Measurements from ENCODE around the gene GAGE13. TPM values are rescaled to one million over a fixed set of nuclear protein-coding genes. Genes with fewer than 3 reads are reported as not detected.
"Not testable (repeated sequence)": the region's sequence is repeated elsewhere in the genome, so short reads cannot be mapped to it uniquely, and the experiment has no call there.

GAGE13 gene
- total and polyA plus RNA-seq, 3 experiments from 2014 or later, result not detected

- ChIA-PET POLR2A (no interaction called here), CTCF (interaction anchor here (0.5 to 1.1 kb wide), 3 partner anchors 16 to 85 kb away, joined by 3 to 4 read pairs (median 3); no protein-coding TSS in a partner anchor)
- Histone ChIP-seq H3K27ac (ENCODE audit: low read depth, low read length) (no peak overlapping the region), H3K4me1 (ENCODE audit: insufficient read depth, low read length) (peaks cover 17% of the 10 kb centered on the region), H3K9me3 (ENCODE audit: low read length) (no peaks in the 10 kb centered on the region), H3K36me3 (ENCODE audit: insufficient read depth, low read length) (no peaks in the 10 kb centered on the region), H3K4me3 (ENCODE audit: low read length) (no peak overlapping the region), H3K27me3 (ENCODE audit: insufficient read depth, low read length, poor library complexity, severe bottlenecking) (no peaks in the 10 kb centered on the region)
- DNase-seq, result no peak
- Mint-ChIP-seq H3K27ac (no peak overlapping the region), H3K4me3 (no peak overlapping the region), H3K9me3 (no peaks in the 10 kb centered on the region), H3K4me1 (peaks cover 12 to 41% (median 17%) of the 10 kb centered on the region in 3 donors), H3K27me3 (peaks cover 0 to 10% of the 10 kb centered on the region in 2 donors), H3K36me3 (no peaks in the 10 kb centered on the region)
These were observed 38.7 kb upstream of the GAGE13 start for GRCh38 chrX:49292400-49293362.

DNA sequence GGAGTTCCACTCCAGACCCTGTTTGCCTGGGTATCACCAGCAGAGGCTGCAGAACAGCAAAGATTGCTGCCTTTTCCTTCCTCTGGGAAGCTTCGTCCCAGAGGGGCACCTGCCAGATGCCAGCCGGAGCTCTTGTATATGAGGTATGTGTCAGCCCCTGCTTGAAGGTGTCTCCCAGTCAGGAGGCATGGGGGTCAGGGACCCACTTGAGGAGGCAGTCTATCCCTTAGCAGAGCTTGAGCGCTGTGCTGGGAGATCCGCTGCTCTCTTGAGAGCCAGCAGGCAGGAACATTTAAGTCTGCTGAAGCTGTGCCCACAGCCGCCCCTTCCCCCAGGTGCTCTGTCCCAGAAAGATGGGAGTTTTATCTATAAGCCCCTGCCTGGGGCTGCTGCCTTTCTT, 32.1 kb upstream of the GAGE13 start:
- POLR2A ChIA-PET, H3K9me3 Mint-ChIP-seq, CTCF ChIA-PET: not testable (repeated sequence)

DNA sequence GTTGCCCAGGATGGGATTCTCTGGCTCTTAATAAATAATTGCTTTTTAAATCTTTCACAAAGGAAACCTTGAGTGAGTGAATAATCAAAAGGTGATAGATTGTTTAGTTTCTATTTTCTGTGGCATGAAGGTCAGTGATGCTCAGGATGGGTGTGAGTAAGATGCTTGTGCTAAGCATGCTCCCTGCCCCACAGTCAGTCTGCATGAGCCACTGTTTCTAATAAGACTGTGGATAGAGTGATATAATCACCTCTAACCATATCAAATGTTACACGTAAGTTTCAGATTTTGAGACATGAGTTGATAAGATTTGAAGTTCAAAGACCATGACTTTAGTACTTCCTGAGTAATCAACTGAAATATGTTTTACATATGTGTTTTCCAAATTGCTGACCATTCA, 30.7 kb upstream of the GAGE13 start:
- Histone ChIP-seq H3K4me3 (ENCODE audit: low read length) (no peak overlapping the region), H3K27ac (ENCODE audit: low read depth, low read length) (no peak overlapping the region), H3K4me1 (ENCODE audit: insufficient read depth, low read length) (no peaks in the 10 kb centered on the region), H3K36me3 (ENCODE audit: insufficient read depth, low read length) (no peaks in the 10 kb centered on the region), H3K9me3 (ENCODE audit: low read length) (no peaks in the 10 kb centered on the region), H3K27me3 (ENCODE audit: insufficient read depth, low read length, poor library complexity, severe bottlenecking) (no peaks in the 10 kb centered on the region)
- peaks cover 0 to 9% (median 0%) of the 10 kb centered on the region in 3 donors for H3K4me1 Mint-ChIP-seq
- H3K4me3 Mint-ChIP-seq, result no peak overlapping the region
- H3K27ac Mint-ChIP-seq, result no peak overlapping the region
- no peaks in the 10 kb centered on the region for H3K9me3 Mint-ChIP-seq
- POLR2A ChIA-PET, result no interaction called here
- H3K36me3 Mint-ChIP-seq, result peaks cover 0 to 2% (median 0%) of the 10 kb centered on the region in 3 donors
- CTCF ChIA-PET, result no interaction called here
- H3K27me3 Mint-ChIP-seq, result peaks cover 0 to 17% of the 10 kb centered on the region in 2 donors
- no peak for DNase-seq

More for the DNA sequence above, 32.1 kb upstream of the GAGE13 start:
- H3K9me3 ChIP-seq (ENCODE audit: low read length); DNase-seq; H3K4me1 Mint-ChIP-seq; H3K27ac Mint-ChIP-seq; H3K4me1 ChIP-seq (ENCODE audit: insufficient read depth, low read length); H3K36me3 ChIP-seq (ENCODE audit: insufficient read depth, low read length); H3K27ac ChIP-seq (ENCODE audit: low read depth, low read length); H3K4me3 Mint-ChIP-seq; H3K4me3 ChIP-seq (ENCODE audit: low read length); H3K36me3 Mint-ChIP-seq; H3K27me3 ChIP-seq (ENCODE audit: insufficient read depth, low read length, poor library complexity, severe bottlenecking): not testable (repeated sequence)
- H3K27me3 Mint-ChIP-seq, result peaks cover 0 to 17% of the 10 kb centered on the region in 2 donors

GRCh38 chrX:49303346-49303745, 28.0 kb upstream of the GAGE13 start, which contains the start of gene GAGE10:
Gene GAGE10 (plus strand): TSS chrX:49303646. CDS start chrX:49304860, 1,214 bp downstream.
- no peak within 1 kb of the TSS for H3K4me3 ChIP-seq (ENCODE audit: low read length)
- no peak for DNase-seq
- H3K36me3 ChIP-seq (ENCODE audit: insufficient read depth, low read length), result no peaks in the 10 kb centered on the region
- POLR2A ChIA-PET, result no interaction called here
- H3K27me3 Mint-ChIP-seq, result peaks cover 0 to 18% of the 10 kb centered on the region in 2 donors
- H3K9me3 Mint-ChIP-seq, result no peaks in the 10 kb centered on the region
- peak within 1 kb of the TSS in 2 of 8 donors; percentile 31 to 47 for H3K27ac Mint-ChIP-seq
- CTCF ChIA-PET, result no interaction called here
- no peak within 1 kb of the TSS for H3K27ac ChIP-seq (ENCODE audit: low read depth, low read length)
- no peak within 1 kb of the TSS for H3K4me3 Mint-ChIP-seq
- H3K36me3 Mint-ChIP-seq, result peaks cover 0 to 2% (median 0%) of the 10 kb centered on the region in 3 donors
- H3K27me3 ChIP-seq (ENCODE audit: insufficient read depth, low read length, poor library complexity, severe bottlenecking), result no peaks in the 10 kb centered on the region
- H3K9me3 ChIP-seq (ENCODE audit: low read length), result no peaks in the 10 kb centered on the region
- H3K4me1 ChIP-seq (ENCODE audit: insufficient read depth, low read length), result no peaks in the 10 kb centered on the region
- H3K4me1 Mint-ChIP-seq, result peaks cover 0 to 2% (median 1%) of the 10 kb centered on the region in 3 donors

DNA sequence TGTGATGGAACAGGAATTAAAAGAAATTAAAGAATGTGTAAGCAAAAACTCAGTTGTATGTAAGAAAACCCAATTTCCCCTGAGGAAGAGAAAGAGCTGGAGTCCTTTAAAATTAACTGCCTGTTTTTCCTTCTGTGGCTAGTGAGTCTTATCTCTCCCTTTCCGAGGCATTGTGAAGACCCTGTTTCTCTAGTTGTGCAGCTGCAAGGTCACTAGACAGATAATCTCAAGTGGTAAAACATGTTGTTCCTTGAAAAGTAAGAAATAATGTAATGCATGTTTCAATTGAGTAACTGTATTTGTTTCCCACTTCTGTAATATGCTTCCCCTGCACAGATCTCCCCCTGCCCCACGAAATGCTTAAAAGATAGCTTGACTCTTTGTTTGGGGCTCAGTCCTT, 23.6 kb upstream of the GAGE13 start:
- H3K4me3 ChIP-seq (ENCODE audit: low read length); H3K36me3 Mint-ChIP-seq; H3K9me3 ChIP-seq (ENCODE audit: low read length); H3K27ac ChIP-seq (ENCODE audit: low read depth, low read length); POLR2A ChIA-PET; H3K9me3 Mint-ChIP-seq; H3K27me3 Mint-ChIP-seq; H3K36me3 ChIP-seq (ENCODE audit: insufficient read depth, low read length); CTCF ChIA-PET; H3K27me3 ChIP-seq (ENCODE audit: insufficient read depth, low read length, poor library complexity, severe bottlenecking); DNase-seq: not testable (repeated sequence)
- Mint-ChIP-seq H3K4me3 (peak overlapping the region in 4 of 7 donors; percentile 26 to 86 (median 76)), H3K27ac (peak overlapping the region in 1 of 8 donors; percentile 15), H3K4me1 (peaks cover 21 to 23% (median 22%) of the 10 kb centered on the region in 3 donors)
- H3K4me1 ChIP-seq (ENCODE audit: insufficient read depth, low read length), result peaks cover 16% of the 10 kb centered on the region

DNA sequence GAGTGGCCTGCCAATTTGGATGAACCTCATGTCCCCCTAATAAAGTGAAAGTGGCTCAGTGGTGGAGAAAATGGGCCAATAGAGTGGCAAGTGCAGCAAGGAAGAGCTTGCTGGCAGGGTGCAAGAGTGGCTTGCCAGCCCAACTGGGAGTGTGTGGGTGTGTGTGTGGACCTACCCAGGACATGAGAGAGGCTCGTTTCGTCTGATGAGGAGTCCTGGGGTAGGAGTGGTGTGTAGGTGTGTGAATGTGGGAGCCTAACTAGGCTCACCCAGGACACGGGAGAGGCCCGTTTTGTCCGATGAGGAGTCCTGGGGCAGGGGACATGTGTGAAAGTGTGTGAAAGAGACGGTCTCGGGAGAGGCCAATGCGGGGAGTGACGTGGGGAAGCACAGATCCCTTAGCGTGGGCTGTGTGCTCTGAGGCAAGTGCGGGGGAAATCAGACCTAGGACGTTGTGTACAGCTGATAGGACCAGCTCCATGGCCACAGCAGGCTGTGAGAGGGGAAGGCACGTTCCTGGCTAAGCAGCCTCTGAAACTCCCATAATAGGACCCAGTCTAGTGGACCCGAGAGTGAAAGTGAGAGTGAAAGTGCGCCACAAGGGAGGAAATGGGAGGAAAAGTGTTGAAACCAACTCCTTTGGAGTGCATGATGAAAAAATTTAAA, 22.6 kb upstream of the GAGE13 start:
- peak in 3 of 5 donors; percentile 1 to 47 (median 26) for DNase-seq
- POLR2A ChIA-PET, result interaction anchor here (1.0 to 1.7 kb wide), 3 partner anchors 36 to 40 kb away, joined by 3 to 6 read pairs (median 3); no protein-coding TSS in a partner anchor
- H3K4me1 Mint-ChIP-seq, result peaks cover 21 to 23% (median 22%) of the 10 kb centered on the region in 3 donors
- peaks cover 0 to 6% (median 0%) of the 10 kb centered on the region in 3 donors for H3K36me3 Mint-ChIP-seq
- Histone ChIP-seq H3K4me3 (ENCODE audit: low read length) (peak overlapping the region; percentile 67), H3K27ac (ENCODE audit: low read depth, low read length) (peak overlapping the region; percentile 38), H3K4me1 (ENCODE audit: insufficient read depth, low read length) (peaks cover 16% of the 10 kb centered on the region), H3K9me3 (ENCODE audit: low read length) (no peaks in the 10 kb centered on the region), H3K27me3 (ENCODE audit: insufficient read depth, low read length, poor library complexity, severe bottlenecking) (no peaks in the 10 kb centered on the region), H3K36me3 (ENCODE audit: insufficient read depth, low read length) (no peaks in the 10 kb centered on the region)
- H3K4me3 Mint-ChIP-seq, result peak overlapping the region; percentile 73 to 92 (median 86)
- no peaks in the 10 kb centered on the region for H3K9me3 Mint-ChIP-seq
- CTCF ChIA-PET, result interaction anchor here (1.0 kb wide), 1 partner anchor 143 kb away, joined by 3 read pairs; no protein-coding TSS in a partner anchor
- H3K27ac Mint-ChIP-seq, result peak overlapping the region; percentile 76 to 97 (median 85)
- H3K27me3 Mint-ChIP-seq, result peaks cover 0 to 7% of the 10 kb centered on the region in 2 donors

DNA sequence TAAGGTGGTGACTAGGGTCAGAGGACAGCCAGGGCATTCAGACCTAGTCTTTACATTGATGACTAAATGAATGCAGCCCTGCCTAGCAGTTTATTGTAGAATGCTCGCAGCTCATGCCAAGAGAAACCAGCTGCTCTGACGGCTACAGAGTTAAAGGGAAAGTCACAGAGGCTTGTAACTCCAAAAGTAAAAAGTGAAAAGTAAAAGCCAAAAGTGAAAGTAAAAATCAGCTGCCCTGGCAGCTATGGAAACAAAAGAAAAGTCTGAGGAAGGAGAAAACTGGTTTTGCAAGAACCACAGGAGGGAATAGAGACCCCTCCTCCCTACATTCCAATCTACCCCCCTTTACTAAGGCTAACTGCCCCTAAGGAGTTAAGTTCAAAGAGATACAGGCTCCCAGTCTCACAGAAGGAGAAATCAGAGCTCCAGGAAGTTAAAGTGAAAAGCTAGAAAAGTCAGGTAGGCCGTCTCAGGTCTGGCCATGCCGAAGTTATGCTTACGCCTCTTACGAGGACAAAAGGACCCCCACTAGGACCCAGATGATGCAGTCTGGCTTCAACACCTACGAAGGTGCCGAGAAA, 21.9 kb upstream of the GAGE13 start:
- Mint-ChIP-seq H3K27ac (peak overlapping the region; percentile 76 to 97 (median 86)), H3K4me3 (peak overlapping the region; percentile 73 to 92 (median 86)), H3K36me3 (peaks cover 0 to 6% (median 0%) of the 10 kb centered on the region in 3 donors), H3K9me3 (no peaks in the 10 kb centered on the region), H3K4me1 (peaks cover 21 to 23% (median 22%) of the 10 kb centered on the region in 3 donors), H3K27me3 (peaks cover 0 to 6% of the 10 kb centered on the region in 2 donors)
- Histone ChIP-seq H3K27me3 (ENCODE audit: insufficient read depth, low read length, poor library complexity, severe bottlenecking) (no peaks in the 10 kb centered on the region), H3K4me3 (ENCODE audit: low read length) (peak overlapping the region; percentile 67), H3K36me3 (ENCODE audit: insufficient read depth, low read length) (no peaks in the 10 kb centered on the region), H3K4me1 (ENCODE audit: insufficient read depth, low read length) (peaks cover 16% of the 10 kb centered on the region), H3K27ac (ENCODE audit: low read depth, low read length) (peak overlapping the region; percentile 38), H3K9me3 (ENCODE audit: low read length) (no peaks in the 10 kb centered on the region)
- POLR2A ChIA-PET, result interaction anchor here (0.5 to 1.7 kb wide), 7 partner anchors 9 to 616 kb away, joined by 3 to 7 read pairs (median 4); partner anchors contain the start of gene GRIPAP1
- CTCF ChIA-PET, result interaction anchor here (1.0 kb wide), 2 partner anchors 34 to 143 kb away, joined by 3 read pairs; no protein-coding TSS in a partner anchor
- peak in 3 of 5 donors; percentile 1 to 49 (median 33) for DNase-seq
